ENCODE data around the gene NHP2. TPM values are rescaled to one million over a fixed set of nuclear protein-coding genes. Genes with fewer than 3 reads are reported as not detected.

The NHP2 gene
- total RNA-seq, 4 donors from 2014 or later = 49.5 to 75.9 (median 62.0) TPM

DNA sequence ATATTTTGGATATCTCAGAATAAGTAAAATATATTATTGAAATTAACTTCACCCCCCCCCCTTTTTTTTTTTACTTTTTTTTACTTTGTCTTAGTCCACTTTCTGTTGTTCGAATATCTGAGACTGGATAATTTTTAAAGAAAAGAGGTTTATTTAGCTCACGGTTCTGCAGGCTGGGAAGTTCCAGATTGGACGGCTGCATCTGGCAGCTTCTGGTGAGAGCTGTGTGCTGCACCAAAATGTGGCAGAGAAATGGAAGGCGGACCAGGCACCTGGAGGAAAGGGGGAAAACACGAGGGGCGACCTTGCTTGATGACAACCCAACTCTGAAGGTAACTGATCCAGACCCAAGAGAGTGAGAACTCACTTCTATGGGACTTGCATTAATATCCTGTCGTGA is 39.1 kb upstream of the NHP2 start:
- no peaks in the 10 kb centered on the region for H3K36me3 ChIP-seq
- no peak for DNase-seq
- no peaks in the 10 kb centered on the region for H3K4me1 ChIP-seq
- no peaks in the 10 kb centered on the region for H3K9me3 ChIP-seq
- no peak for TF ChIP-seq POLR2A (IDR thresholded peaks at IDR 0.05)
- TF ChIP-seq, protein P1, sequence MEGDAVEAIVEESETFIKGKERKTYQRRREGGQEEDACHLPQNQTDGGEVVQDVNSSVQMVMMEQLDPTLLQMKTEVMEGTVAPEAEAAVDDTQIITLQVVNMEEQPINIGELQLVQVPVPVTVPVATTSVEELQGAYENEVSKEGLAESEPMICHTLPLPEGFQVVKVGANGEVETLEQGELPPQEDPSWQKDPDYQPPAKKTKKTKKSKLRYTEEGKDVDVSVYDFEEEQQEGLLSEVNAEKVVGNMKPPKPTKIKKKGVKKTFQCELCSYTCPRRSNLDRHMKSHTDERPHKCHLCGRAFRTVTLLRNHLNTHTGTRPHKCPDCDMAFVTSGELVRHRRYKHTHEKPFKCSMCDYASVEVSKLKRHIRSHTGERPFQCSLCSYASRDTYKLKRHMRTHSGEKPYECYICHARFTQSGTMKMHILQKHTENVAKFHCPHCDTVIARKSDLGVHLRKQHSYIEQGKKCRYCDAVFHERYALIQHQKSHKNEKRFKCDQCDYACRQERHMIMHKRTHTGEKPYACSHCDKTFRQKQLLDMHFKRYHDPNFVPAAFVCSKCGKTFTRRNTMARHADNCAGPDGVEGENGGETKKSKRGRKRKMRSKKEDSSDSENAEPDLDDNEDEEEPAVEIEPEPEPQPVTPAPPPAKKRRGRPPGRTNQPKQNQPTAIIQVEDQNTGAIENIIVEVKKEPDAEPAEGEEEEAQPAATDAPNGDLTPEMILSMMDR (IDR thresholded peaks at IDR 0.05) = no peak
- no peaks in the 10 kb centered on the region for H3K27me3 ChIP-seq
- no peak overlapping the region for H3K27ac ChIP-seq
- no peak overlapping the region for H3K4me3 ChIP-seq

DNA sequence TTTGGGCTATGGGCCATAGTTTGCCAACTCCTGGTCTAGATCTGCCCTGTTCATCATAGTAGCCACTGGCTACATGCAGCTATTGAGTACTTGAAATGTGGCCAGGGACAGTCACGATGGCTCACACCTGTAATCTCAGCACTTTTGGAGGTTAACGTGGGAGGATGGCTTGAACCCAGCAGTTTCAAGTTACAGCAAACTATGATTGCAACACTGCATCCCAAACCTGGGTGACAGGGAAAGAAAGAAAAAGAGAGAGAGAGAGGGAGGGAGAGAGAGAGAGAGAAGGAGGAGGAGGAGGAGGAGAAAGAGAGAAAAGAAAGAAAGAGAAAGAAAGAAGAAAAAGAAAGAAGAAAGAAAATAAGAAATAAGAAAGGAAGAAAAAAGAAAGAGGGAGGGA is 38.6 kb upstream of the NHP2 start:
- Histone ChIP-seq H3K27me3 (no peaks in the 10 kb centered on the region), H3K27ac (no peak overlapping the region), H3K4me1 (no peaks in the 10 kb centered on the region), H3K9me3 (no peaks in the 10 kb centered on the region), H3K36me3 (no peaks in the 10 kb centered on the region), H3K4me3 (no peak overlapping the region)
- no peak for DNase-seq
- TF ChIP-seq, protein P1 (IDR thresholded peaks at IDR 0.05) = no peak
- TF ChIP-seq POLR2A (IDR thresholded peaks at IDR 0.05) = no peak

DNA sequence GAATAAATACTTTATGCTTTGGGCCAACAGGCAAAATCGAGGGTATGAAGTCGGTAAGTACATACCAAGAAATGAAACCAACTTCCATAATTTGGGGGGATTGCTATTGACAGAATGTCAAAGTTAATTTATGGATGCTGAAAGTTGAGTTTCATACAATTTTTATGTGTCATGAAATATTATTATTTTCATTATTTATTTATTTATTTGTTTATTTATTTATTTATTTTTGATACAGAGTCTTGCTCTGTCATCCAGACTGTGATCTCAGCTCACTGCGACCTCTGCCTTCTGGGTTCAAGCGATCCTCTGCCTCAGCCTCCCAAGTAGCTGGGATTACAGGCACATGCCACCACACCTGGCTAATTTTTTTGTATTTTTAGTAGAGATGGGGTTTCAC is 38.0 kb upstream of the NHP2 start:
- Histone ChIP-seq H3K27ac (no peak overlapping the region), H3K4me3 (no peak overlapping the region), H3K4me1 (no peaks in the 10 kb centered on the region), H3K36me3 (no peaks in the 10 kb centered on the region), H3K9me3 (no peaks in the 10 kb centered on the region), H3K27me3 (no peaks in the 10 kb centered on the region)
- TF ChIP-seq POLR2A (IDR thresholded peaks at IDR 0.05) = no peak
- TF ChIP-seq, protein P1 (IDR thresholded peaks at IDR 0.05) = no peak
- DNase-seq = no peak

DNA sequence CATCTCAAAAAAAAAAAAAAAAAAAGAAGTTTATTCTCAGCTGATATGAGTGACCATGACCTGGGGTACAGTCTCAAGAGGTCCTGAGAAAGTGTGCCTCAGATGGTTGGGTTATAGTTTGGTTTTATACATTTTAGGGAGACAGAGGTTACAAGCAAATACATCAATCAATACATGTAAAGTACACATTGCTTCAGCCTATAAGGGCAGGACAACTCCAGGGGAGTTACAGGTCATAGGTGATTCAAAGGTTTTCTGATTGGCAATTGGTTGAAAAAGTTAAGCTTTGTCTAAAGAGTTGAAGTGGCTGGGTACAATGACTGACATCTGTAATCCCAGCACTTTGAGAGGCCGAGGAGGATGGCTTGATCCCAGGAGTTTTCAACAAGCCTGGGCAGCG is 35.7 kb upstream of the NHP2 start:
- no peaks in the 10 kb centered on the region for H3K27me3 ChIP-seq
- H3K27ac ChIP-seq = no peak overlapping the region
- TF ChIP-seq, protein P1 (IDR thresholded peaks at IDR 0.05) = no peak
- no peak for TF ChIP-seq POLR2A (IDR thresholded peaks at IDR 0.05)
- no peak overlapping the region for H3K4me3 ChIP-seq
- H3K36me3 ChIP-seq = no peaks in the 10 kb centered on the region
- no peak for DNase-seq
- no peaks in the 10 kb centered on the region for H3K4me1 ChIP-seq
- no peaks in the 10 kb centered on the region for H3K9me3 ChIP-seq

DNA sequence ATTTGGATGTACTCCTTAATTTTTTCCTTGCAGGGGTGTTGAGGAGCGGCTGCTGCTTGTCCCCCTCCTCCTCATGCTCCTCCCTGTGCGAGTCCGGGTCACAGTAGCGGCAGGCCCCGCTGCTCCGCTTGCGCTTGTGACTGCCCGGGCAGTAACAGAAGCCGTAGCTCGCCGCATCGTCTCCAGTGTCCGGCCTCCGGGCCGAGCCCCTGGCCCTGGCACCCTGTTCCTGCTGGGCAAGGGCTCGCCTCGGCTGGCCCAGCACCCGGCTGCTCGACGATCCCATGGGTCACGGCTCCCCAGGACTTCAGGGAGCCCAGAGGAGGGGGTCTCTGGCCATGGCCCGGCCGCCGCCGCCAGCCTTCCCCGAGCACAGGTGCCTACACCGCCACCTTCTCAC is 33.3 kb upstream of the NHP2 start, which contains the start of gene GMCL2:
GMCL2 (minus strand) TSS at position 358 of the 400 bp plus-strand sequence; CDS start at position 286, 72 bp downstream.
- TF ChIP-seq, protein P1 (IDR thresholded peaks at IDR 0.05) = no peak
- no peak for TF ChIP-seq POLR2A (IDR thresholded peaks at IDR 0.05)
- DNase-seq = peak in 1 of 3 donors; percentile 2
- no peaks in the 10 kb centered on the region for H3K9me3 ChIP-seq
- no peaks in the 10 kb centered on the region for H3K27me3 ChIP-seq
- no peaks in the 10 kb centered on the region for H3K4me1 ChIP-seq
- H3K4me3 ChIP-seq = no peak within 1 kb of the TSS
- H3K36me3 ChIP-seq = no peaks in the 10 kb centered on the region
- no peak within 1 kb of the TSS for H3K27ac ChIP-seq

DNA sequence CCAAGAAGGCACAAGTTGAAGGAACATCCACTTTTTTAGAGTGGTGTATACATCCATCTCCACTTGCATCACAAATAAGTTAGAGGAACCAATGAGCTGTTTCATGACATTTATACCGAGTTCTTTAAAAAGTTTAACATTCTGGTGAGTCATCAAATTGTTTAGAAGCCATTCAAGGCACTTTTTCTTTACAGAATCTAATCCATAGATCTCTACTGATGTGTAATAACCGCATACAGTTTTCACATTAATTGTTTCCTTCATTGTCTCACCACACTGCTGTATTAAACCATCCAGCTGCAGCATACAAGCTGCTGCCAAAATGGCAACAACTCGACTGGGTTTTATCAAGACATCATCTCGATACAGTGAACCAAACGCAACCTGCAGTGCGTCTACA is 32.7 kb upstream of the NHP2 start:
- no peaks in the 10 kb centered on the region for H3K27me3 ChIP-seq
- no peaks in the 10 kb centered on the region for H3K9me3 ChIP-seq
- no peak overlapping the region for H3K27ac ChIP-seq
- DNase-seq = no peak
- H3K36me3 ChIP-seq = no peaks in the 10 kb centered on the region
- H3K4me3 ChIP-seq = no peak overlapping the region
- no peak for TF ChIP-seq POLR2A (IDR thresholded peaks at IDR 0.05)
- H3K4me1 ChIP-seq = no peaks in the 10 kb centered on the region

Data from Peyer's patch (tissue), 4 donors.